ENCODE measurements around the gene CABLES2.
"Not testable (repeated sequence)": the region's sequence is repeated elsewhere in the genome, so short reads cannot be mapped to it uniquely, and the experiment has no call there.

Gene CABLES2

GRCh38 chr20:62390317-62391164 is 16.5 kb downstream of the CABLES2 start:
- no peak for DNase-seq (ENCODE audit: low read depth)

- DNase-seq (ENCODE audit: low read depth): no peak
These were observed 17.4 kb downstream of the CABLES2 start for GRCh38 chr20:62389601-62390087.

DNA sequence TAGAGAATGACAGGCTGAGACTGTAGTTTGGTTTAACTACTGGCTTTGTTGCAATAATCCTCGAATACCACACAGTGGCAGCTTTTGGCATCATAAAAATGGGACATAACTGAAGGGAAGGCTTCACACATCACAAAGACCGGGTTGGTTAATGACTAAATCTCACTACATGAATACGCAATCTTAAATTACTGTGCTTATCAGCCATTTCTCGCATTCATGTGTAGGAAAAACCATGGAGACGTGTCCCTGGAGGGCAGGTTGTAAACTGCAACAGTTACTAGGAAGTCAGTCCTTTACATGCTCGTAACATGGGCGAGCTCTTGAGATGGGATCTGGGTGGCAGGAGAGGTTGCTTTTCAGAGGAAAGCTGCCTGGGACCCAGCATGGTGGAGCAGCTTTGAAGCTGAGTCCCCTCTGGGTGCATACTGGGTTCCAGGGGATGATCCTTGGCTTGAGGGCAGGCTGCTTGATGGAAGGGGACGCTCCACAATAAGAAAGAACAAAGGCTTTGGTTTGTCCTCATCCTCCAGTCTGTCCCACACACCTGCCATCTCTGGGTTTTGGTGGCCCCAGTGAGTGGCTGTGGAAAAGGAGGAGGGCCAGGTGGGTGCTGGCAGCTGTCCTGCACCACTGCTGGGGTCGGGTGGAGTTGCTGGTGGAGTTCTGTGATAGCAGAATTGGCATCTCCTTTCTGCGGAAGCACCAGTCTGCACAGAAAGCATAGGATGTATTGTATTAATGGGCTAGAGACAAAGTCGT is 18.1 kb downstream of the CABLES2 start:
- no peak for DNase-seq (ENCODE audit: low read depth)

DNA sequence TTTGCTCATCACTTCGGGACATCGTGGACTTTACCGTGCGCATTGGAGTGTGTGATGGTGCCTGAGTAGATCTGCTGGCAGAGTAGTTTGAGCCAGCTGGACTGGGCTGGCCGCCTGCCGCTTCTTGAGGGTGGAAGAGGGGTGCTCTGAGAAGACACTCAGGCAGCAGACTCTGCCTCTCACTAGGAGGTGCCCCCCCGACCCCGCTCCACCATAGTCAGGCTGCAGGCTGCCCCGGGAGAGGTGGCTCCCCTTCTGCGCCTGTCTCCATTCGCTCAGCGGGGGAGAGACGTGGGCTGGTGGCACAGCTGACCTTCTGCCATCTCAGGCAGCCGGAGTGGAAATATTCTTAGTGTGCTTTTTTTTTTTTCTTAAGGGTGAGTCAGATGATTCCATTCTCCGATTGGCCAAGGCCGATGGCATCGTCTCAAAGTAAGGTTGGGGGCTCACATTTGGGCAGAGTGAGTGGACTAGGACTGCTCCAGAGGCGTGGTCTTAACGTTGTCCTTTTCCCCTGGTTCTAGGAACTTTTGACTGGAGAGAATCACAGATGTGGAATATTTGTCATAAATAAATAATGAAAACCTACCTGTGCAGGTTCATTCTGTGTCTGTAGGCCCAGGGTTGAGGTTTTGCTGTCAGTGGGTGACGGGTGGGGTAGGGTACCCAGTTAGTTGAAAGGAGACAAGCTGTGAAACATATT is 19.0 kb downstream of the CABLES2 start:
- no peak for DNase-seq (ENCODE audit: low read depth)

DNA sequence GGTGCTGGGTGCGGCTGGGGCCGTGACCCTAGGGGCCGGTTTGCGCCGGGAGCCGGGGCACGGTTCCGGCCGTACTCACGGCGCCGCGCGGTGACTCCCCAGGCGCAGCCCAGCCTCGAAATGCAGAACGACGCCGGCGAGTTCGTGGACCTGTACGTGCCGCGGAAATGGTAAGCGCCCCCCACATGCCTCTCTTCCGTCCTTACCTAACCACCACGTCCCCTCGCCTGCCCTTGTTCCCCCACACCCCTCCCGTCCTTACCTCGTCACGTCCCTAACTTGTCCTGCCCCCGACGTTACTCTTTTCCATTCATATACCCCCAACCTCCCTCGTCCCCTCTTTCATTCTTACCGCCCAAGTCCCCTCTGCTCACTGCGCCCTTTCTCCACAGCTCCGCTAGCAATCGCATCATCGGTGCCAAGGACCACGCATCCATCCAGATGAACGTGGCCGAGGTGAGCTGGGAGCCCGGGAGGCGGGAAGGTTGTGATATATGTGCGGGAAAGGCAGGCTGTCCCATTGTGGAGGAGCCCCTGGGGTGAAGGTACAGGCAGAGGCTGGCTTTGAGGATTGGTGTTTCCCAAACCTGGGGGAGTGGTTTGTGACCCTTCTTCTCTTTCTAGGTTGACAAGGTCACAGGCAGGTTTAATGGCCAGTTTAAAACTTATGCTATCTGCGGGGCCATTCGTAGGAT is 19.7 kb downstream of the CABLES2 start:
- no peak for DNase-seq (ENCODE audit: low read depth)

- DNase-seq (ENCODE audit: low read depth): peak; percentile 92
These were observed 20.5 kb downstream of the CABLES2 start, which contains the start of gene RPS21 for GRCh38 chr20:62386383-62387218. TSS of gene RPS21 (plus strand) at chr20:62387103. CDS start at chr20:62387339, 236 bp downstream.

DNA sequence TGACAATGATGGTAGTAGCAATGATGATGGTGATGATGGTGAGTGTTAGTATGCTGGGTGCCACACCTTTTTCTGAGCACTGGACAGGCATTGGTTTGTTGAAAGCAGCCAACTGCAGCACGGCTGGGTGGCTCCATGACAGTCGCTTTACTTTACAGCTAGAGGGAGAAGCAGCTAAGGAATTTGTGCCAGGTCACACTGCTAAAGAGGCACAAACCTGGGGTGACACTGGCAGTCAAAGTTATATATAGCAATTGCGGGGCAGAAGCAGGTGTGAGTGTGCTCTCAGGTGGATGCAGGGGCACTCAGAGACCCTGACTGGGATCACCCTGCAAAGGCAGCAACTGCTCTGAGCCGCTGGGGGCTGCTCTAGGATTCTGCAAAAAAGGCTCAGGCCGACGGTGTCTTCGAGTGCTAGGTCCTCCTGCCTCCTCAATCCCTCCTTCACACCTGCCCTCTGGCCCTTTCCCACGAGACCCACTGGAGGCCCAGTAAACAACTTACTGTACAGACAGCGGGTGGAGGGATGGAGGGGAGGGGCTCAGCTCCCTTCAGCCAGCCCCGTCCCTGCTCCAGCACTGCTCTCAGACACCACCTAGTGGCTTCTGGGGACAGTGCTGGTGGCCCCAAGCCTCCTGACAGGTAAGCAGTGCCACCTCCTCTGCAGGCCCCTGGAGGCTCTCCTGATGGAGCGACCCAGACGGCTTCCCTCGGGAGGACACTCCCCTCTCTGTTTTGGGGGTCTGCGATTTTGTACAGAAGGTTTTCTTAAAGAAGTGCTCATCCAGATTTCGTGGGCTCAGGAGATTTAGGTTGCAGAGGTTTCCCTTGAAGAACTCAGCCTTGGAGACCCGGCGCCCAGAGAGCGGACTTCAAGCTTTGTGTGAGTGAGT is 24.5 kb downstream of the CABLES2 start:
- DNase-seq (ENCODE audit: low read depth): no peak

GRCh38 chr20:62381842-62382241 is 25.2 kb downstream of the CABLES2 start:
- no peak for DNase-seq (ENCODE audit: low read depth)

GRCh38 chr20:62381202-62381797 is 25.8 kb downstream of the CABLES2 start:
- no peak for DNase-seq (ENCODE audit: low read depth)

DNA sequence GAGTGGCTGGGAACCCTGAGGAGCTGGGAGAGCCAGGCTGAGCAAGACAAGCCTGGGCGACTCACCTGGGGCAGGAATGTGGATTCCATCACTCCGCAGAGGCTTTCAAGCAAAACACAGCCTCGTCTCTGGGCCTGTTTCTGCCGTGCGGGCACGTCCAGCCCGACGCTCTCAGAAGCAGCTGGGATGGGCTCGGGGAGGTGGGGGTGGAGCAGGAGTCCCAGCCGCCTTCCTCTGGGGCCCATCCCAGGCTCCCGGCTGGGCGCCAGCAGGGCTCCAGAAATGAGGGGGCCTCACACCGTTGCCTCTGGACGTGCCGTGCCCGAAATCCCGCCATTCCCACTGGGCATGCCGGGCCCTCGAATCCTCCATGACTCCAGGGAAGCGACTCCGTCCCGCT is 28.9 kb downstream of the CABLES2 start:
- DNase-seq (ENCODE audit: low read depth): no peak

DNA sequence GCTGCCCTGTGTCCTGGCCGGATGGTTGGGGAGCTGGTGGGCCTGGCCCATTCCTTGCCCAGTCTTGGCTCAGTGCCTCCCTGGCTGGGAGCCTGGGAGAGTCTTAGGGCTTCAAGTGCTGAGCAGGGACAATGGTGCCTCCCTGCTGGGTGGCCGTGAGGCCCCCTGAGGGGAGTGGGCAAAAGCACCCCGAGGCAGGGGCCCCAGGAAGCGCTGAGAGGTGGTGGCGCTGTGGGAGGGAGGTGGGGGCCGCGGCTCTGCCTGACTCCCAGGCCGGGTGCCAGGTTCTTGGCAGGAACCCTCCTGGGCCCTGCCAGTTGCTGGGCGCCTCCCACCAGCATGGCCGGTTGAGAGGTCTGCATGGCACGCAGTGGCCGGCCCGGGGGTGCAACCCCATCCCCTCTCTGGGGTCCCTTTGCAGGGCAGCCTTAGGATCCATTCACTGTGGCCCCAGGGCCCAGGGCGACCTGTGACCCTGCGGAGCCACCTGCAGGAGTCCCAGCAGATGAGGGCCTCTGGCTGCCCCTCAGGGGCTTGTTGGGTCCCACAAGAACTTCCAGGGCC is 29.4 kb downstream of the CABLES2 start:
- no peak for DNase-seq (ENCODE audit: low read depth)

GRCh38 chr20:62377064-62377461 is 30.0 kb downstream of the CABLES2 start:
- no peak for DNase-seq (ENCODE audit: low read depth)

GRCh38 chr20:62376112-62377063 is 30.7 kb downstream of the CABLES2 start:
- no peak for DNase-seq (ENCODE audit: low read depth)

GRCh38 chr20:62374331-62375152 is 32.5 kb downstream of the CABLES2 start:
- DNase-seq (ENCODE audit: low read depth): no peak

DNA sequence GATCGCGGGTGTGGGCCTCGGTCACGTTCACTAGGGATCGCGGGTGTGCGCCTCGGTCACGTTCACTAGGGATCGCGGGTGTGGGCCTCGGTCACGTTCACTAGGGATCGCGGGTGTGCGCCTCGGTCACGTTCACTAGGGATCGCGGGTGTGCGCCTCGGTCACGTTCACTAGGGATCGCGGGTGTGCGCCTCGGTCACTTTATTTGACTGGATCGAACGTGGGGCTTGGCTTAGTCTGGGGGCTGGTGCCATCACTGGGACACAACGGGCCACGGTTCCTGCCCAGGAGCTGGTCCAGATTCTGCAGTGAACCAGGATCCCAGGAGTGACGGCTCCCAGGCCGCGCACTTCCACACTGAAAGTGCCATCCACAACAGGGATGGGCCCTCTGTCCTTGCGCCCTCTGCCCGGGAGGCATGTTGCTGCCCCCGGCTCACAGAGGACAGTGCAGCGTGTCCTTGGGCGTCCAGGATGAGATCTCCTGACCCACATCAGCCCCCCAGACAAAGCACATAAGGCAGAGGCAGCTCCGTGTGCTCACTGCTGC is 33.4 kb downstream of the CABLES2 start:
- DNase-seq (ENCODE audit: low read depth): not testable (repeated sequence)
